ENCODE measurements around the gene CASKIN2.

DNA sequence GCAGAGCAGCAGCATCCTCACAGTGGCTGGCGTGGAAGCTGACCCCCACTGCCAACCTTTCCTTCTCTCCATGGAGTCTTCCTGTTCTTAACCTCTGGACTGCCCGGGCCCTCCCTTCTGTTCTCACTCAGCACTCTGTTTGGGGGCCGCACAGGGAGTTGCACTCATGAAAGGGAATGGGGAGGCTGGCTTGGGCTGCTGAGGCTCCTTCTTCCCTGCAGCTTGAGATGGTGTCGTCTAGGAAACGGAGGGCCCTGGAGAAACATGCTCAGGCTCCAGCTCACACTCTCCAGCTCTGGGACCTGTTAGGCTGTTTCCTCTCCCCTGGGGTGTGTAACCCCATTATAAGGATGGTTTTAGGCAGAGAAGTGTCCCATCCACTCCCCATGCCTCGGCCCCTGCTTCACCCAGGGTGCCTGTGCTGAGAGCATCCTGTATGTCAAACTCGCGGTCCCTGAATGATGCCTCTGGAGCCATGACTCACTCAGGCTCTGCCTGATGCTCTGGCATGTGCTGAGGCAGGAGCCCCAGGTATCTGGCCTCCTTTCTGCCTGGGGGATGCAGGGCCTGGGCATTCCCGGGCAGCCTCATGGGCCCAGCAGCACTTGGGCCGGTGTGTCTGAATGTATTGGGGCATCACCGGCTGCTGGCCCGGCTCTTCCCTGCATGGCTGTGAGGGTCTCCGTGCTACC is 40.0 kb downstream of the CASKIN2 start:
- TF ChIP-seq, protein P1, sequence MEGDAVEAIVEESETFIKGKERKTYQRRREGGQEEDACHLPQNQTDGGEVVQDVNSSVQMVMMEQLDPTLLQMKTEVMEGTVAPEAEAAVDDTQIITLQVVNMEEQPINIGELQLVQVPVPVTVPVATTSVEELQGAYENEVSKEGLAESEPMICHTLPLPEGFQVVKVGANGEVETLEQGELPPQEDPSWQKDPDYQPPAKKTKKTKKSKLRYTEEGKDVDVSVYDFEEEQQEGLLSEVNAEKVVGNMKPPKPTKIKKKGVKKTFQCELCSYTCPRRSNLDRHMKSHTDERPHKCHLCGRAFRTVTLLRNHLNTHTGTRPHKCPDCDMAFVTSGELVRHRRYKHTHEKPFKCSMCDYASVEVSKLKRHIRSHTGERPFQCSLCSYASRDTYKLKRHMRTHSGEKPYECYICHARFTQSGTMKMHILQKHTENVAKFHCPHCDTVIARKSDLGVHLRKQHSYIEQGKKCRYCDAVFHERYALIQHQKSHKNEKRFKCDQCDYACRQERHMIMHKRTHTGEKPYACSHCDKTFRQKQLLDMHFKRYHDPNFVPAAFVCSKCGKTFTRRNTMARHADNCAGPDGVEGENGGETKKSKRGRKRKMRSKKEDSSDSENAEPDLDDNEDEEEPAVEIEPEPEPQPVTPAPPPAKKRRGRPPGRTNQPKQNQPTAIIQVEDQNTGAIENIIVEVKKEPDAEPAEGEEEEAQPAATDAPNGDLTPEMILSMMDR (conservative IDR thresholded peaks at IDR 0.05) = no peak
- TF ChIP-seq EZH2 (IDR thresholded peaks at IDR 0.05; ENCODE audit: low read depth) = no peak
